PFSK-1 (cell line): ENCODE data around the gene EFHD2.

Experiments
- FOXP2 ChIP-seq: optimal IDR thresholded peaks from 2 replicates; pipeline ENCODE3; 2011; ENCODE audit warnings: borderline replicate concordance, control low read depth, inconsistent platforms; ENCODE audit not compliant: insufficient read depth; ENCODE audit errors: extremely low read length, extremely low read depth
- POLR2AphosphoS5 ChIP-seq: IDR thresholded peaks from 2 replicates; pipeline ENCODE4 v1.6.1; 2012; ENCODE audit warnings: low read depth, mild to moderate bottlenecking, control low read depth, low read length, moderate library complexity
- SIN3A ChIP-seq: IDR thresholded peaks from 2 replicates; pipeline ENCODE4 v1.6.1; 2012; ENCODE audit warnings: mild to moderate bottlenecking, low read length, moderate library complexity, borderline replicate concordance; ENCODE audit not compliant: insufficient read depth
- TAF1 ChIP-seq: IDR thresholded peaks from 2 replicates; pipeline ENCODE4 v1.6.1; 2012; ENCODE audit warnings: low read length, control low read depth, borderline replicate concordance; ENCODE audit not compliant: insufficient read depth

DNA sequence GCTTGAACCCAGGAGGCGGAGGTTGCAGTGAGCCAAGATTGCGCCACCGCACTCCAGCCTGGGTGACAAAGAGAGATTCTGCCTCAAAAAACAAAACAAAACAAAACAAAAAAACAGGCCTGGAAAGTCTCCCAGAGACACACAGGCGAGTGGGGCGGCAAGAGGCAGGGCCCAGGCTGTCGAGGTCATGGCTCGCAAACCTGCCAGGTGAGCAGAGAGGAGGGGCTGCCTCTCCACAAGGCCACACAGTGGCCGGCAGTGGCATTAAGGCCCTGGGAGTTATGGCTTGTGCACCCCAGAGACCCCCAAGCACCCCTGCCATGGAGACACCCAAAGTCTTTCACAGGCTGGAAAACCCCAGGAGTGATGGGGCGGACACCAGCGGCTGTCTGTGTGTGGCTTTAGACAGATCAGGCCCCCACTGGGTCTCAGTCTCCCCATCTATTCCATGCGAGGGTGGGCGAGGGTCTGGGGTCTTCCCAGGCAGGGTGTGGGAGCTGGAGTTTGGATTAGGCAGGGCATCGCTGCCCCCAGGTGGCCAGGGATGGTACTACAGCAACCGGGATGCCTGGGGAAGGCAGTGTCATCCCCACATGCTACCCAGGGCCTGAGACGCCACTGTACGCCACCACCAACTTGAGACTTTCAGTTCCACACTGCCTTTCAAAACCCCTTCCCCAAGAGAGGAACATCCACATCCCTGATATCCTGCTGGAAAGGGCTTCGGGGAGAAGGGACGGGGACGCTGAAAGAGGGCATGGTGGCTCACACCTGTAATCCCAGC lies 21.3 kb downstream of the EFHD2 start:
- TF ChIP-seq POLR2AphosphoS5 (no peak), TAF1 (no peak), SIN3A (no peak), FOXP2 (no peak)
